PC-9 (cell line): ENCODE data around the gene INPP5F. TPM values are rescaled to one million over a fixed set of nuclear protein-coding genes. Genes with fewer than 3 reads are reported as not detected.

ENCODE experiments used
- BruUV-seq: library from RNA; stranded (reverse); fragments of 400-500 nt; replicated peaks from 2 replicates; lab custom pipeline; 2021; lab: Mats Ljungman, UMichigan
- CTCF ChIA-PET: fragments of 300-600 bp; sonication (Branson Sonifier 250); formaldehyde crosslinking; loops from one replicate; lab custom pipeline; 2022; ENCODE audit warnings: antibody characterized with exemption; lab: Charles Lee
- POLR2A ChIA-PET: fragments of 300-600 bp; sonication (Branson Sonifier 250); formaldehyde crosslinking; loops from one replicate; lab custom pipeline; 2022; ENCODE audit warnings: antibody characterized with exemption; ENCODE audit not compliant: unreplicated experiment; lab: Charles Lee
- DNase-seq, 2 experiments: peaks; one replicate each; pipeline versions ENCODE4 v3.0.0 to v3.0.0-alpha.2; 2015 to 2022; ENCODE audit warnings: mixed read lengths in 1 of 2
- H2AFZ ChIP-seq: fragments of 200-600 bp; sonication (generic); 2 replicates; pipeline ENCODE4 v1.8.1; 2017; ENCODE audit warnings: antibody characterized with exemption
- H3F3A ChIP-seq: fragments of 200-600 bp; sonication (generic); 2 replicates; pipeline ENCODE4 v1.8.1; 2017; ENCODE audit warnings: antibody characterized with exemption, mild to moderate bottlenecking, low read depth; ENCODE audit not compliant: insufficient read depth
- H3K27ac ChIP-seq: fragments of 200-600 bp; sonication (generic); 2 replicates; pipeline ENCODE4 v1.6.1; 2016; ENCODE audit warnings: mixed run types
- H3K27me3 ChIP-seq: fragments of 200-600 bp; sonication (generic); 2 replicates; pipeline ENCODE4 v1.6.1; 2016; ENCODE audit warnings: low read depth, mixed run types; ENCODE audit not compliant: insufficient read depth
- H3K36me3 ChIP-seq: fragments of 200-600 bp; sonication (generic); 2 replicates; pipeline ENCODE4 v1.6.1; 2016; ENCODE audit warnings: low read depth, mixed run types
- H3K4me1 ChIP-seq: fragments of 200-600 bp; sonication (generic); replicated peaks from 2 replicates; pipeline ENCODE4 v1.6.1; 2016; ENCODE audit warnings: mixed run types; ENCODE audit not compliant: insufficient read depth
- H3K4me2 ChIP-seq: fragments of 200-600 bp; sonication (generic); 2 replicates; pipeline ENCODE4 v1.6.1; 2017; ENCODE audit warnings: mixed run types
- H3K4me3 ChIP-seq: fragments of 200-600 bp; sonication (generic); 2 replicates; pipeline ENCODE4 v1.6.1; 2016; ENCODE audit warnings: mixed run types
- H3K79me2 ChIP-seq: fragments of 200-600 bp; sonication (generic); 2 replicates; pipeline ENCODE4 v1.6.1; 2017; ENCODE audit warnings: low read depth, mixed run types
- H3K9me2 ChIP-seq: fragments of 200-600 bp; sonication (generic); 2 replicates; pipeline ENCODE4 v1.8.1; 2017; ENCODE audit warnings: mild to moderate bottlenecking; ENCODE audit not compliant: insufficient read depth
- H3K9me3 ChIP-seq: fragments of 200-600 bp; sonication (generic); 2 replicates; pipeline ENCODE4 v1.8.1; 2016; ENCODE audit warnings: low read depth; ENCODE audit not compliant: insufficient read depth
- H4K20me1 ChIP-seq: fragments of 200-600 bp; sonication (generic); 2 replicates; pipeline ENCODE4 v1.8.1; 2017; ENCODE audit not compliant: insufficient read depth
- EZH2 ChIP-seq: fragments of 200-600 bp; sonication (generic); IDR thresholded peaks from 2 replicates; pipeline ENCODE4 v1.8.0; 2017; ENCODE audit warnings: antibody characterized with exemption, low read depth
- intact Hi-C: fragments of 100-400 bp; cut with micrococcal nuclease; formaldehyde crosslinking; loops from one replicate; pipeline ENCODE4 v1.10.0; 2022; ENCODE audit not compliant: unreplicated experiment
- total RNA-seq: library from RNA; stranded (reverse); gene quantifications from 2 replicates; pipeline ENCODE4 v1.2.3, GENCODE V29; 2021
- TF ChIP-seq, protein P1 (sequence below): fragments of 200-600 bp; sonication (generic); conservative IDR thresholded peaks from 2 replicates; pipeline ENCODE4 v1.6.1; 2017; ENCODE audit warnings: mixed run types, antibody characterized with exemption, mild to moderate bottlenecking, moderate library complexity

INPP5F gene
- total RNA-seq, 1 experiment from 2014 or later = 11.4 TPM

DNA sequence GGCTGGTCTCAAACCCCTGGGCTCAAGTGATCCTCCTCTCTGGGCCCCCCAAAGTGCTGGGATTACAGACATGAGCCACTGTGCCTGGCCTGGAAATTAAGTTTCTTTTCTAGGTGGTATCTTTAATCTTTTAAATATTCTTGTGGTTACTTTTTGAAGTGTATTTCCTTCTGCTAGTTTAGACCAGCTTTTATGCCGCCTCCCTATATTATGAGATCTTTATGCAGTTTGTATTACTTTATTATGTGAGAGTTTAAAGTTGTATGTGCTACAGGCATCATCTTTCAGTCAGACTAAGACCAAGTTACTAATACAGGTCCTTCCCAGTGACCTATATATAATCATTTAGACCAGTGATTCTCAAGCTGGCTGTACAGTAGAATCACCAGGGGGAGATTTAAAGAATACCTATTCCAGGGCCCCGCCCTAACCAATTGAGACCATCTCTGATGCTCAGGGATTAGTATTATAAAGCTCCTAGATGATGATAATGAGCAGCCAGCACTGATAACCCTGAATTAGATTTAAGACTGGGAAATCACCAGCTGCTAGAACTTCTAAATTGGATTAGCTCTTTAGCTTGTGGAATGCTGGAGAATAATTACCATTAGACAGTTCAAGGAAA, 11.3 kb downstream of the INPP5F start:
- Histone ChIP-seq H3K9me2 (no peaks in the 10 kb centered on the region), H3K4me3 (peak overlapping the region; percentile 32; the same call in 1 of the 2 replicates), H3K27ac (peak overlapping the region; percentile 80), H3K79me2 (peaks cover 29% of the 10 kb centered on the region), H3K4me1 (peaks cover 40% of the 10 kb centered on the region), H2AFZ (peak overlapping the region; percentile 62; the same call in 1 of the 2 replicates), H3K4me2 (peak overlapping the region; percentile 64), H3K9me3 (no peaks in the 10 kb centered on the region), H4K20me1 (no peaks in the 10 kb centered on the region), H3K36me3 (no peaks in the 10 kb centered on the region), H3K27me3 (no peaks in the 10 kb centered on the region), H3F3A (peaks cover 22% of the 10 kb centered on the region)
- intact Hi-C loops = loop anchor here (5.0 kb wide), 1 partner anchor 130 kb away; no protein-coding TSS in a partner anchor
- no TSS peak for BruUV-seq
- POLR2A ChIA-PET = interaction anchor here (0.7 to 1.0 kb wide), 2 partner anchors 11 to 16 kb away, joined by 5 to 8 read pairs; partner anchors contain the start of gene INPP5F
- no peak for DNase-seq
- no peak for TF ChIP-seq EZH2
- TF ChIP-seq, protein P1, sequence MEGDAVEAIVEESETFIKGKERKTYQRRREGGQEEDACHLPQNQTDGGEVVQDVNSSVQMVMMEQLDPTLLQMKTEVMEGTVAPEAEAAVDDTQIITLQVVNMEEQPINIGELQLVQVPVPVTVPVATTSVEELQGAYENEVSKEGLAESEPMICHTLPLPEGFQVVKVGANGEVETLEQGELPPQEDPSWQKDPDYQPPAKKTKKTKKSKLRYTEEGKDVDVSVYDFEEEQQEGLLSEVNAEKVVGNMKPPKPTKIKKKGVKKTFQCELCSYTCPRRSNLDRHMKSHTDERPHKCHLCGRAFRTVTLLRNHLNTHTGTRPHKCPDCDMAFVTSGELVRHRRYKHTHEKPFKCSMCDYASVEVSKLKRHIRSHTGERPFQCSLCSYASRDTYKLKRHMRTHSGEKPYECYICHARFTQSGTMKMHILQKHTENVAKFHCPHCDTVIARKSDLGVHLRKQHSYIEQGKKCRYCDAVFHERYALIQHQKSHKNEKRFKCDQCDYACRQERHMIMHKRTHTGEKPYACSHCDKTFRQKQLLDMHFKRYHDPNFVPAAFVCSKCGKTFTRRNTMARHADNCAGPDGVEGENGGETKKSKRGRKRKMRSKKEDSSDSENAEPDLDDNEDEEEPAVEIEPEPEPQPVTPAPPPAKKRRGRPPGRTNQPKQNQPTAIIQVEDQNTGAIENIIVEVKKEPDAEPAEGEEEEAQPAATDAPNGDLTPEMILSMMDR = no peak
- CTCF ChIA-PET = interaction anchor here (0.8 to 1.0 kb wide), 2 partner anchors 11 to 50 kb away, joined by 4 read pairs; partner anchors contain the start of gene INPP5F

DNA sequence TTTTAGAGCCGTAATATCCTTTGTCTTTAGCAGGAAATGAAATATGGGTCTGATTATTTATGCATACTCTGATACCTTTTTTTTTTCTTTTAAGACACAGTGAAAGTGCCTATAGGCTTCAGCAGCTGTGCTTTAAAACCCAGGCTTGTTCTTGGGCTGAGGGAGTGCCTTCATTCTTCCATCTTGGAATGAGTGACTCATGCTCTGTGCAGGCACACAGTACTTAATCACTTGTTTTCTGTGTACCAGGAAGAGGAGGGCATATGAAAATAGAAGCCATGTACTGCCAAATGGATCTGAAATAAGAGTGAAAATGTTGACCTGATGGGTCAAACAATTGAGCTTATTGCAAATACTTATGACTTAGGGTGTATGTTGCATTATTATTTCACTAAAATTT, 12.0 kb downstream of the INPP5F start:
- peaks cover 22% of the 10 kb centered on the region for H3F3A ChIP-seq
- peak overlapping the region; percentile 62; the same call in 1 of the 2 replicates for H2AFZ ChIP-seq
- H3K27ac ChIP-seq = peak overlapping the region; percentile 80
- intact Hi-C loops = loop anchor here (2.0 to 5.0 kb wide), 2 partner anchors 51 to 131 kb away; no protein-coding TSS in a partner anchor
- H3K4me3 ChIP-seq = peak overlapping the region; percentile 32; the same call in 1 of the 2 replicates
- ChIA-PET CTCF (interaction anchor here (0.6 to 1.0 kb wide), 4 partner anchors 12 to 135 kb away, joined by 3 to 4 read pairs (median 4); partner anchors contain the start of gene INPP5F), POLR2A (interaction anchor here (0.6 to 1.0 kb wide), 5 partner anchors 12 to 129 kb away, joined by 3 to 8 read pairs (median 4); partner anchors contain the start of genes BAG3 and INPP5F)
- H3K9me3 ChIP-seq = no peaks in the 10 kb centered on the region
- no peak for TF ChIP-seq EZH2
- TF ChIP-seq, protein P1 = no peak
- peak overlapping the region; percentile 64 for H3K4me2 ChIP-seq
- peak; percentile 59 to 91 for DNase-seq
- H3K79me2 ChIP-seq = peaks cover 29% of the 10 kb centered on the region
- H3K27me3 ChIP-seq = no peaks in the 10 kb centered on the region
- peaks cover 40% of the 10 kb centered on the region for H3K4me1 ChIP-seq
- H3K36me3 ChIP-seq = no peaks in the 10 kb centered on the region
- BruUV-seq = no TSS peak
- H3K9me2 ChIP-seq = no peaks in the 10 kb centered on the region
- no peaks in the 10 kb centered on the region for H4K20me1 ChIP-seq

DNA sequence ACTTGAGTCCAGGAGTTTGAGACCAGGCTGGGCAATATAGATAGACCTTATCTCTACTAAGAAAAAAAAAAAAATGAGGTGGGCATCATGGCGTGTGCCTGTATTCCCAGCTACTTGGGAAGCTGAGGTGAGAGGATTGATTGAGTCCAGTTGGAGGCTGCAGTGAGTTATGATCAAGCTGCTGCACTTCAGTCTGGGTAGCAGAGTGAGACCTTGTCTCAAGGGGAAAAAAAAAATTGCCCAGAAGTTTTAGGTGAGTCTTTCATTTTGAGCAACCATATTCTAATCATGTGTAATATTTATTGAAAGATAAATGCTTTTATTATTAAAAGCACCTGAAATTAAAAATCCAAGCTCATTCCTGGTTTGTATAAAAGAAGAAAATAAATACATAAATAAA, 13.1 kb downstream of the INPP5F start:
- H3F3A ChIP-seq = peaks cover 22% of the 10 kb centered on the region
- no peak overlapping the region for H2AFZ ChIP-seq
- intact Hi-C loops = loop anchor here (2.0 to 5.0 kb wide), 2 partner anchors 52 to 132 kb away; no protein-coding TSS in a partner anchor
- H3K9me2 ChIP-seq = no peaks in the 10 kb centered on the region
- no peak overlapping the region for H3K4me3 ChIP-seq
- no peaks in the 10 kb centered on the region for H4K20me1 ChIP-seq
- no peaks in the 10 kb centered on the region for H3K9me3 ChIP-seq
- POLR2A ChIA-PET = no interaction called here
- no peak overlapping the region for H3K27ac ChIP-seq
- no peaks in the 10 kb centered on the region for H3K27me3 ChIP-seq
- BruUV-seq = no TSS peak
- CTCF ChIA-PET = no interaction called here
- H3K79me2 ChIP-seq = peaks cover 29% of the 10 kb centered on the region
- DNase-seq = no peak
- H3K4me2 ChIP-seq = no peak overlapping the region
- H3K4me1 ChIP-seq = peaks cover 40% of the 10 kb centered on the region
- TF ChIP-seq, protein P1 = no peak
- no peak for TF ChIP-seq EZH2
- no peaks in the 10 kb centered on the region for H3K36me3 ChIP-seq
